ENCODE measurements around the gene TMEM183A. TPM values are rescaled to one million over a fixed set of nuclear protein-coding genes. Genes with fewer than 3 reads are reported as not detected.

The TMEM183A gene
- total and polyA plus RNA-seq, 2 donors (not counting 1 experiment from before 2014, with no cell fraction given) = 61.2 to 65.2 TPM

DNA sequence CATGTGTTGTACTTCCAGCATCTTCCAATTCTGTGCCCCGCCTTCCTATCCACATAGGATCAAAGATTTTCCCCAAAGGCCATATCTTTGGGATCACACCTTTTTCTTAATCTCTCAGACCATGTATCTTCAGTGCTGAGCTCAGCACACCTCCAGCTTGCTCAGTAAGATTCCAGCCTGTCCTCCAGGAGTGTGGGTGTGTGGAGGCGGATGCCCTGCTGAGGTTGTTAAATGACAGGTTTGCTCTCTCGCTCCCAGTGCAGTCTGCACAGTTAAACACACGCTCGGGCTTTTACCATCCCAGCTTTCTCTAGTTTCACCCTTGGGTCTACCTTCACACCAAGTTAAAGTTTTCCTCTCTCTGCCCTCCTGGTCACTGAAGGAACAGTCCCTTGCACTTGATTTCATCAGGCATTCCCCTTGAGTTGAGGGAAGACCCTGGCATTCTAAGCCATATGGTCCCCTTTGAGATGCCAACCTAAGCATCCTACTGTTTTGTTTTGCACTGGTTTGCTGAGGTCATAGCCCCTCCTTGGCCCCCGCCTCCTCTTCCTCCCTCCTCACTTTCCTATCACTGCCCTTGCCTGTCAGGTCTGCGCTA, 64.9 kb downstream of the TMEM183A start:
- Histone ChIP-seq H3K79me2 (ENCODE audit: control insufficient read depth, insufficient read depth, low read length) (no peaks in the 10 kb centered on the region), H3K9ac (ENCODE audit: low read length) (no peak overlapping the region), H3K9me3 (ENCODE audit: control extremely low read depth in 1 of 3, control insufficient read depth in 2 of 3, insufficient read depth in 1 of 3, low read length in 2 of 3) (peaks cover 0 to 3% (median 0%) of the 10 kb centered on the region in 3 donors), H3K4me1 (ENCODE audit: control insufficient read depth in 2 of 2, insufficient read depth in 2 of 2, low read length in 2 of 2) (peaks cover 18 to 21% of the 10 kb centered on the region in 2 donors), H3K27ac (ENCODE audit: low read length in 2 of 2) (no peak overlapping the region), H2AFZ (ENCODE audit: insufficient read depth, low read depth, low read length, poor library complexity, severe bottlenecking) (no peak overlapping the region), H3K27me3 (replicated peaks in 1 of 4; ENCODE audit: control extremely low read depth in 1 of 4, control insufficient read depth in 3 of 4, insufficient read depth in 4 of 4, low read length in 3 of 4) (peaks cover 0 to 31% (median 9%) of the 10 kb centered on the region in 4 experiments), H3K36me3 (replicated peaks in 1 of 2; ENCODE audit: control extremely low read depth in 1 of 2, control insufficient read depth in 1 of 2, extremely low read depth in 1 of 2, insufficient read depth in 2 of 2, low read length in 1 of 2) (no peaks in the 10 kb centered on the region), H3K4me3 (ENCODE audit: control extremely low read depth in 1 of 5, extremely low read depth in 1 of 5, insufficient read depth in 1 of 5, low read depth in 2 of 5, low read length in 4 of 5) (no peak overlapping the region), H3K4me2 (replicated peaks; ENCODE audit: low read depth, low read length, poor library complexity, severe bottlenecking) (no peak overlapping the region), H4K20me1 (ENCODE audit: control insufficient read depth, insufficient read depth, low read length, poor library complexity, severe bottlenecking) (no peaks in the 10 kb centered on the region)
- peaks cover 21% of the 10 kb centered on the region for H3K4me1 Mint-ChIP-seq
- TF ChIP-seq, protein P1, sequence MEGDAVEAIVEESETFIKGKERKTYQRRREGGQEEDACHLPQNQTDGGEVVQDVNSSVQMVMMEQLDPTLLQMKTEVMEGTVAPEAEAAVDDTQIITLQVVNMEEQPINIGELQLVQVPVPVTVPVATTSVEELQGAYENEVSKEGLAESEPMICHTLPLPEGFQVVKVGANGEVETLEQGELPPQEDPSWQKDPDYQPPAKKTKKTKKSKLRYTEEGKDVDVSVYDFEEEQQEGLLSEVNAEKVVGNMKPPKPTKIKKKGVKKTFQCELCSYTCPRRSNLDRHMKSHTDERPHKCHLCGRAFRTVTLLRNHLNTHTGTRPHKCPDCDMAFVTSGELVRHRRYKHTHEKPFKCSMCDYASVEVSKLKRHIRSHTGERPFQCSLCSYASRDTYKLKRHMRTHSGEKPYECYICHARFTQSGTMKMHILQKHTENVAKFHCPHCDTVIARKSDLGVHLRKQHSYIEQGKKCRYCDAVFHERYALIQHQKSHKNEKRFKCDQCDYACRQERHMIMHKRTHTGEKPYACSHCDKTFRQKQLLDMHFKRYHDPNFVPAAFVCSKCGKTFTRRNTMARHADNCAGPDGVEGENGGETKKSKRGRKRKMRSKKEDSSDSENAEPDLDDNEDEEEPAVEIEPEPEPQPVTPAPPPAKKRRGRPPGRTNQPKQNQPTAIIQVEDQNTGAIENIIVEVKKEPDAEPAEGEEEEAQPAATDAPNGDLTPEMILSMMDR (IDR thresholded peaks at IDR 0.05) = no peak
- no peak for TF ChIP-seq EZH2 (IDR thresholded peaks at IDR 0.05; ENCODE audit: borderline replicate concordance, insufficient read depth, low read depth, low read length, poor library complexity, severe bottlenecking)
- ChIA-PET POLR2A (no interaction called here), CTCF (no interaction called here)
- no peak for ATAC-seq (ENCODE audit: low read depth)
- WGBS (ENCODE audit: insufficient coverage) = 88% methylated on average over 5 of the region's 7 CpGs
- peaks cover 32% of the 10 kb centered on the region for H3K27me3 Mint-ChIP-seq
- H3K27ac Mint-ChIP-seq = no peak overlapping the region
- intact Hi-C loops (cut with micrococcal nuclease) = no loop called here
- H3K9me3 Mint-ChIP-seq (ENCODE audit: insufficient read depth) = no peaks in the 10 kb centered on the region
- DNase-seq = no peak
- no peak overlapping the region for H3K4me3 Mint-ChIP-seq

DNA sequence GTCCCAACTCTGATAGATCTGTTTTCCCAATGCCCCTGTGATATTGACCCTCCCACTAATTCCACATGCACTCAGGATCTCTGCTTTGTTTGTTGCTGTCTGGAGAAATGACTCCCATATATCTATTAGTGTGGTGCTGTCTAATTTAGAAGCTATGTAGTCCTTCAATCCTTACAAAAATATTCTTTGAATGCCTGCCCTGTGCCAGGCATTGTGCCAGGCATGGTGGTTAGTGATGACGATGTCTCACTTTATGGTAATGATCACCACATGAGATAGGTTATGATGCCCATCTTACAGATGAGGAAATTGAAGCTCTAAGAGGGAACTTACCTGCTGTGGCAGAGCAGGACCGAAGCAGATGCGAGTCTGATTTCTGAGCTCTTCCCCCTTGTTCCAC, 65.7 kb downstream of the TMEM183A start:
- no peak overlapping the region for H2AFZ ChIP-seq (ENCODE audit: insufficient read depth, low read depth, low read length, poor library complexity, severe bottlenecking)
- Mint-ChIP-seq H3K27ac (no peak overlapping the region), H3K27me3 (peaks cover 41% of the 10 kb centered on the region), H3K4me3 (no peak overlapping the region), H3K9me3 (ENCODE audit: insufficient read depth) (no peaks in the 10 kb centered on the region), H3K4me1 (peaks cover 21% of the 10 kb centered on the region)
- WGBS (ENCODE audit: insufficient coverage) = 96% methylated on average over 3 of the region's 3 CpGs
- peaks cover 18 to 21% of the 10 kb centered on the region in 2 donors for H3K4me1 ChIP-seq (ENCODE audit: control insufficient read depth in 2 of 2, insufficient read depth in 2 of 2, low read length in 2 of 2)
- intact Hi-C loops (cut with micrococcal nuclease) = no loop called here
- H3K4me3 ChIP-seq (ENCODE audit: control extremely low read depth in 1 of 5, extremely low read depth in 1 of 5, insufficient read depth in 1 of 5, low read depth in 2 of 5, low read length in 4 of 5) = no peak overlapping the region
- no peak for TF ChIP-seq EZH2 (IDR thresholded peaks at IDR 0.05; ENCODE audit: borderline replicate concordance, insufficient read depth, low read depth, low read length, poor library complexity, severe bottlenecking)
- TF ChIP-seq, protein P1 (IDR thresholded peaks at IDR 0.05) = no peak
- H4K20me1 ChIP-seq (ENCODE audit: control insufficient read depth, insufficient read depth, low read length, poor library complexity, severe bottlenecking) = no peaks in the 10 kb centered on the region
- DNase-seq (no peak), ATAC-seq (ENCODE audit: low read depth) (no peak)
- H3K9me3 ChIP-seq (ENCODE audit: control extremely low read depth in 1 of 3, control insufficient read depth in 2 of 3, insufficient read depth in 1 of 3, low read length in 2 of 3) = peaks cover 0 to 3% (median 0%) of the 10 kb centered on the region in 3 donors
- ChIA-PET CTCF (no interaction called here), POLR2A (no interaction called here)
- H3K36me3 ChIP-seq (replicated peaks in 1 of 2; ENCODE audit: control extremely low read depth in 1 of 2, control insufficient read depth in 1 of 2, extremely low read depth in 1 of 2, insufficient read depth in 2 of 2, low read length in 1 of 2) = no peaks in the 10 kb centered on the region
- H3K4me2 ChIP-seq (replicated peaks; ENCODE audit: low read depth, low read length, poor library complexity, severe bottlenecking) = no peak overlapping the region
- H3K27ac ChIP-seq (ENCODE audit: low read length in 2 of 2) = no peak overlapping the region
- H3K9ac ChIP-seq (ENCODE audit: low read length) = no peak overlapping the region
- H3K79me2 ChIP-seq (ENCODE audit: control insufficient read depth, insufficient read depth, low read length) = no peaks in the 10 kb centered on the region
- H3K27me3 ChIP-seq (replicated peaks in 1 of 4; ENCODE audit: control extremely low read depth in 1 of 4, control insufficient read depth in 3 of 4, insufficient read depth in 4 of 4, low read length in 3 of 4) = peaks cover 0 to 38% (median 10%) of the 10 kb centered on the region in 4 experiments
